Natural killer cell (primary cell): ENCODE measurements around the gene TWIST1. TPM values are rescaled to one million over a fixed set of nuclear protein-coding genes. Genes with fewer than 3 reads are reported as not detected.
A peak's percentile ranks its signal among the peaks of the same experiment; 100 is the strongest.

Source experiments
- ATAC-seq, 3 donors: fragments of 150-1000 bp in 2 of 3; fragments of 200-7000 bp in 1 of 3; cut with Tn5 transposase; 1 replicate in 1 of 3; 2 replicates in 2 of 3; pipeline ENCODE4 v1.10.0; 2021; ENCODE audit warnings: mild to moderate bottlenecking in 2 of 3, moderate library complexity in 2 of 3
- DNase-seq, 2 donors: peaks; one replicate each; pipeline versions ENCODE4 v3.0.0 to v3.0.0-alpha.2; 2013 to 2021; ENCODE audit warnings: mixed read lengths in 1 of 2
- H3K27ac ChIP-seq: one replicate; pipeline ENCODE4 v1.5.1; 2013; ENCODE audit warnings: mild to moderate bottlenecking, low read length
- H3K27me3 ChIP-seq: one replicate; pipeline ENCODE4 v1.6.1; 2013; ENCODE audit warnings: low read length; ENCODE audit not compliant: control insufficient read depth, insufficient read depth
- H3K36me3 ChIP-seq: one replicate; pipeline ENCODE4 v1.6.1; 2013; ENCODE audit warnings: low read length; ENCODE audit not compliant: control insufficient read depth, insufficient read depth
- H3K4me1 ChIP-seq: one replicate; pipeline ENCODE4 v1.6.1; 2013; ENCODE audit warnings: low read length; ENCODE audit not compliant: control insufficient read depth, insufficient read depth
- H3K4me3 ChIP-seq: one replicate; pipeline ENCODE4 v1.5.1; 2013; ENCODE audit warnings: low read length
- H3K9me3 ChIP-seq: one replicate; pipeline ENCODE4 v1.6.1; 2013; ENCODE audit warnings: low read length; ENCODE audit not compliant: control insufficient read depth, insufficient read depth
- H3K27ac Mint-ChIP-seq, 2 donors: one replicate each; pipeline ENCODE4 v1.8.0; 2022; ENCODE audit warnings: mild to moderate bottlenecking in 2 of 2, mixed read lengths in 2 of 2, moderate library complexity in 1 of 2
- H3K27me3 Mint-ChIP-seq, 2 donors: one replicate each; pipeline ENCODE4 v1.8.0; 2022; ENCODE audit warnings: low read depth in 2 of 2, mixed read lengths in 2 of 2
- H3K36me3 Mint-ChIP-seq: one replicate; pipeline ENCODE4 v1.8.0; 2022; ENCODE audit warnings: mixed read lengths
- H3K4me1 Mint-ChIP-seq, 2 donors: one replicate each; pipeline ENCODE4 v1.8.0; 2022; ENCODE audit warnings: mixed read lengths in 2 of 2
- H3K4me3 Mint-ChIP-seq: one replicate; pipeline ENCODE4 v1.8.0; 2022; ENCODE audit warnings: mild to moderate bottlenecking, moderate library complexity, mixed read lengths
- H3K9me3 Mint-ChIP-seq, 2 donors: one replicate each; pipeline ENCODE4 v1.8.0; 2022; ENCODE audit warnings: mixed read lengths in 2 of 2
- WGBS: methylation state at CpG from one replicate; pipeline ENCODE4 v1.1.7; 2013; ENCODE audit warnings: missing lambda C conversion rate; ENCODE audit not compliant: insufficient coverage; 5-methylcytosine and 5-hydroxymethylcytosine counted together
- intact Hi-C: fragments of 100-400 bp; cut with micrococcal nuclease; formaldehyde crosslinking; loops from one replicate; pipeline ENCODE4 v1.14.2; 2022
- total RNA-seq, 4 donors: library from RNA; stranded (reverse); fragments of 120-200 nt in 1 of 4; gene quantifications; one replicate each; pipeline versions ENCODE4 v1.2.3 to v1.2.4, GENCODE V29; 2013 to 2022
- TF ChIP-seq, protein P1 (sequence below): fragments of 200-600 bp; IDR thresholded peaks from one replicate; pipeline ENCODE4 v1.8.0; 2022; ENCODE audit warnings: antibody characterized with exemption

TWIST1 gene
- total RNA-seq, 3 donors from 2014 or later (not counting 1 experiment from before 2014, with no cell fraction given): not detected

DNA sequence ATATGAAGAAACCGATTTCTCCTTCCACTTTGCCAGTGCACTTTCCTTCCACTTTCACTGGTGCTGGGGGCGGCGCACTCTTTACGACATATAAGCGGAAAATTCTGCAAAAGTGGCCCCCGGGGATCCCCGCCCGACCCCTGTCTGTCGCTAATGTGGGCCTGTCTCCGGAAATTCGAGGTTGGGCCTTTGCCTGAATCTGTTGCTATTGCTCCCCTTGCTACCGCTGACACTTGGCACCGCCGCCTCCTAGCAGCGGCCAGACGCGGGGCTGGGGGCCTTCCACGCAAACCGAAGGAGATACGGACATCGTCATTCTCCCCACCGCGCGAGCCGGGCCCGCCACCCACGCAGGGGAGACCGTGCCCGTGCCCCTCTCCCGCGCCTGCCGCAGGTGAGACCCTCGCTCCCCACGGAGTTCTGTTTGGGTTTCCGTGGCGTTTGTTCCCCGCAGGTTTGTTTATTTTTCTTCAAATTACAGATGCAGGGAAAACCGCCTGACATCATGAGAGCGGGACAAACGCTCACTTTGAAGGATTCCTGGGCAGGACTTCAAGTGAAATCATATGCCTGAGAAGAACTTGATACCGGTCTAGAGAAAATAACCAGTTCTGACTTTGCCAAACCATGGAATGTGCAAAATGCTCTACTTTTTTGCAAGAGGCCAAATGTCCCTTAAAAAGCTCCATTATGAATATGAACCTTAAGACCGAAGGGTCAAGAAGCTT lies 5.0 kb downstream of the TWIST1 start:
- Histone ChIP-seq H3K27ac (no peak overlapping the region), H3K4me1 (peaks cover 21% of the 10 kb centered on the region), H3K36me3 (no peaks in the 10 kb centered on the region), H3K27me3 (peaks cover 73% of the 10 kb centered on the region), H3K4me3 (no peak overlapping the region), H3K9me3 (no peaks in the 10 kb centered on the region)
- TF ChIP-seq, protein P1, sequence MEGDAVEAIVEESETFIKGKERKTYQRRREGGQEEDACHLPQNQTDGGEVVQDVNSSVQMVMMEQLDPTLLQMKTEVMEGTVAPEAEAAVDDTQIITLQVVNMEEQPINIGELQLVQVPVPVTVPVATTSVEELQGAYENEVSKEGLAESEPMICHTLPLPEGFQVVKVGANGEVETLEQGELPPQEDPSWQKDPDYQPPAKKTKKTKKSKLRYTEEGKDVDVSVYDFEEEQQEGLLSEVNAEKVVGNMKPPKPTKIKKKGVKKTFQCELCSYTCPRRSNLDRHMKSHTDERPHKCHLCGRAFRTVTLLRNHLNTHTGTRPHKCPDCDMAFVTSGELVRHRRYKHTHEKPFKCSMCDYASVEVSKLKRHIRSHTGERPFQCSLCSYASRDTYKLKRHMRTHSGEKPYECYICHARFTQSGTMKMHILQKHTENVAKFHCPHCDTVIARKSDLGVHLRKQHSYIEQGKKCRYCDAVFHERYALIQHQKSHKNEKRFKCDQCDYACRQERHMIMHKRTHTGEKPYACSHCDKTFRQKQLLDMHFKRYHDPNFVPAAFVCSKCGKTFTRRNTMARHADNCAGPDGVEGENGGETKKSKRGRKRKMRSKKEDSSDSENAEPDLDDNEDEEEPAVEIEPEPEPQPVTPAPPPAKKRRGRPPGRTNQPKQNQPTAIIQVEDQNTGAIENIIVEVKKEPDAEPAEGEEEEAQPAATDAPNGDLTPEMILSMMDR: no peak
- H3K9me3 Mint-ChIP-seq: peaks cover 0 to 2% of the 10 kb centered on the region in 2 donors
- DNase-seq (no peak), ATAC-seq (peak in 1 of 3 donors; percentile 26)
- no peak overlapping the region for H3K4me3 Mint-ChIP-seq
- intact Hi-C loops: no loop called here
- 7% methylated on average over 41 of the region's 42 CpGs for WGBS
- H3K4me1 Mint-ChIP-seq: peaks cover 0 to 5% of the 10 kb centered on the region in 2 donors
- peaks cover 11% of the 10 kb centered on the region for H3K36me3 Mint-ChIP-seq
- no peak overlapping the region for H3K27ac Mint-ChIP-seq
- peaks cover 63 to 76% of the 10 kb centered on the region in 2 donors for H3K27me3 Mint-ChIP-seq

DNA sequence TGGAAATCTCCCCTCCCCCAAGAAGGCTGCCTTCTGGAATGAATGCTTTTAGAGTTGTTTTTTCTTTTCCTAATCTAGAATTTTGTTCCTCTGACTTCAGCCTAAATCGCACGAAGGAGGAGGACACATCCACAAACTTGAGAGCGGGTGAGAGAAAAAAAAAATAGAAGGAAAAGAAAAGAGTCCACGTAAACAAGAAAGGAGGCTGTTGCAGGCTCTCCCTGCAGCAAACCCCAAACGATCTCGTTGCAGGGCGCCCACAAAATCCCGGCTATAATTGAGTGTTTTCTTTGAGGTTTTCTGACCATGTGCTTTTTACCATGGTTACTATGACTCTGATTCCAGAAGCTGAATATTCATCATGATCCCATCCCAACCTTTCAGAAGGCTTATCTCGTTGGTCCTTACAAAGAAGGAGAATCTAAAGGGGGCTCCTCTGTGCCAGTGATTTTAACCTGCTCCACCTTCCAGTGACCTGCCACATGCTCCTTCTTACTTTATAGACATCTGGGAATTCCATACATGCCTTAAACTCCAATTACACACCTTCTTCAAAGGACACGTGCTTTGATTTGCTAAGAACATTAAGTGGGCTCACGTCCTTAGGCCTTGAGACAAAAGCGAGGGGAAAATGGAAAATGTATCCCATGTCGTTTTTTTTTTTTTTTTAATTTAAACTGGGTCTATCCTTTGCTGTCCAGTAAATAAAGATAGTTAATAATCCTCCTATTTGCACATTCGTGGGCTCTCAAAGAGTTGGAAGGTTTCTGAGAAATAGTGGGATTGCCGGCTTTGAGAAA lies 5.8 kb downstream of the TWIST1 start:
- H3K27ac Mint-ChIP-seq: no peak overlapping the region
- intact Hi-C loops: no loop called here
- H3K36me3 Mint-ChIP-seq: peaks cover 11% of the 10 kb centered on the region
- TF ChIP-seq, protein P1: no peak
- H3K4me3 Mint-ChIP-seq: no peak overlapping the region
- H3K27ac ChIP-seq: no peak overlapping the region
- no peak overlapping the region for H3K4me3 ChIP-seq
- no peak for ATAC-seq
- H3K36me3 ChIP-seq: no peaks in the 10 kb centered on the region
- peaks cover 71 to 84% of the 10 kb centered on the region in 2 donors for H3K27me3 Mint-ChIP-seq
- no peaks in the 10 kb centered on the region for H3K9me3 ChIP-seq
- no peak for DNase-seq
- peaks cover 0 to 2% of the 10 kb centered on the region in 2 donors for H3K9me3 Mint-ChIP-seq
- 15% methylated on average over 14 of the region's 15 CpGs for WGBS
- peaks cover 24% of the 10 kb centered on the region for H3K4me1 ChIP-seq
- H3K27me3 ChIP-seq: peaks cover 77% of the 10 kb centered on the region
- H3K4me1 Mint-ChIP-seq: peaks cover 0 to 5% of the 10 kb centered on the region in 2 donors

DNA sequence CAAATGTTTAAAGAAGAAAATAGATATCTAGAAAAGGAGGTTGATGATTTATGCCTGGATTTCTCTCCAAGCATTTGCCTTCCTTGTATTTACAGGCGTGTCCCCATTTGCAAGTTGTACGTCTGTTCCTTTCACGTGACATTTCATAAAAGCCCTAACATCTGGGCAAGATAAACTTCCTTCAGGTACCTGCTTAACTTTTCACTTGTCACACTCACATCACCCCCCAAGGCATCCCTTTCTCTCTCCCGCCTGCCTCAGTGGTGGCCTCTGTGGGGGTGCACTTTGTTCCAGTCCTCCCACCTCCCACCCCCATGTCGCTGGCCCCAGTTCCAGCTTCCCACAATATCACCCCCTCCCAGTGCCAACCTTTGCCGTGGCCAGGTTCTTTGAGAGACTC lies 6.7 kb downstream of the TWIST1 start:
- H3K4me1 Mint-ChIP-seq: peaks cover 0 to under 1% of the 10 kb centered on the region in 2 donors
- intact Hi-C loops: no loop called here
- no peak for ATAC-seq
- peaks cover 74 to 93% of the 10 kb centered on the region in 2 donors for H3K27me3 Mint-ChIP-seq
- H3K4me1 ChIP-seq: peaks cover 27% of the 10 kb centered on the region
- no peak overlapping the region for H3K27ac Mint-ChIP-seq
- no peak overlapping the region for H3K27ac ChIP-seq
- 11% methylated on average over 6 of the region's 6 CpGs for WGBS
- H3K27me3 ChIP-seq: peaks cover 79% of the 10 kb centered on the region
- DNase-seq: no peak
- H3K9me3 ChIP-seq: no peaks in the 10 kb centered on the region
- H3K4me3 ChIP-seq: no peak overlapping the region
- peaks cover 0 to 2% of the 10 kb centered on the region in 2 donors for H3K9me3 Mint-ChIP-seq
- peaks cover 11% of the 10 kb centered on the region for H3K36me3 Mint-ChIP-seq
- TF ChIP-seq, protein P1: no peak
- no peak overlapping the region for H3K4me3 Mint-ChIP-seq
- H3K36me3 ChIP-seq: no peaks in the 10 kb centered on the region
